Measurements from ENCODE around the gene AACS.
"Not testable (repeated sequence)": the region's sequence is repeated elsewhere in the genome, so short reads cannot be mapped to it uniquely, and the experiment has no call there.

The AACS gene

GRCh38 chr12:125140279-125141209 lies 75.3 kb downstream of the AACS start:
- in situ Hi-C loops (cut with HindIII; ENCODE audit: low pct_unique_long_range_greater_than_20kb, low sequenced_read_pairs): no loop called here
- DNase-seq (ENCODE audit: low read depth in 1 of 2, low spot score in 1 of 2): no peak
- TF ChIP-seq JUND (IDR thresholded peaks at IDR 0.05; ENCODE audit: low read depth): no peak

GRCh38 chr12:125141210-125141573 lies 76.0 kb downstream of the AACS start:
- in situ Hi-C loops (cut with HindIII; ENCODE audit: low pct_unique_long_range_greater_than_20kb, low sequenced_read_pairs); DNase-seq (ENCODE audit: low read depth in 1 of 2, low spot score in 1 of 2): not testable (repeated sequence)

GRCh38 chr12:125142601-125143000 lies 77.4 kb downstream of the AACS start:
- no peak for DNase-seq (ENCODE audit: low read depth in 1 of 2, low spot score in 1 of 2)
- no peak for TF ChIP-seq JUND (IDR thresholded peaks at IDR 0.05; ENCODE audit: low read depth)
- in situ Hi-C loops (cut with HindIII; ENCODE audit: low pct_unique_long_range_greater_than_20kb, low sequenced_read_pairs): no loop called here

- TF ChIP-seq JUND (IDR thresholded peaks at IDR 0.05; ENCODE audit: low read depth): no peak
- DNase-seq (ENCODE audit: low read depth in 1 of 2, low spot score in 1 of 2): no peak
- in situ Hi-C loops (cut with HindIII; ENCODE audit: low pct_unique_long_range_greater_than_20kb, low sequenced_read_pairs): no loop called here
Observed at GRCh38 chr12:125143491-125143890, 78.3 kb downstream of the AACS start.

GRCh38 chr12:125145196-125145595 lies 80.0 kb downstream of the AACS start:
- in situ Hi-C loops (cut with HindIII; ENCODE audit: low pct_unique_long_range_greater_than_20kb, low sequenced_read_pairs): no loop called here
- TF ChIP-seq JUND (IDR thresholded peaks at IDR 0.05; ENCODE audit: low read depth): no peak

GRCh38 chr12:125148316-125148715 lies 83.1 kb downstream of the AACS start:
- in situ Hi-C loops (cut with HindIII; ENCODE audit: low pct_unique_long_range_greater_than_20kb, low sequenced_read_pairs): no loop called here
- TF ChIP-seq JUND (IDR thresholded peaks at IDR 0.05; ENCODE audit: low read depth): no peak
- no peak for DNase-seq (ENCODE audit: low read depth in 1 of 2, low spot score in 1 of 2)

More at GRCh38 chr12:125145196-125145595, 80.0 kb downstream of the AACS start:
- DNase-seq (ENCODE audit: low read depth in 1 of 2, low spot score in 1 of 2): no peak

GRCh38 chr12:125149160-125150108 lies 84.2 kb downstream of the AACS start:
- in situ Hi-C loops (cut with HindIII; ENCODE audit: low pct_unique_long_range_greater_than_20kb, low sequenced_read_pairs): no loop called here
- no peak for TF ChIP-seq JUND (IDR thresholded peaks at IDR 0.05; ENCODE audit: low read depth)
- DNase-seq (ENCODE audit: low read depth in 1 of 2, low spot score in 1 of 2): no peak

- in situ Hi-C loops (cut with HindIII; ENCODE audit: low pct_unique_long_range_greater_than_20kb, low sequenced_read_pairs): no loop called here
- no peak for TF ChIP-seq JUND (IDR thresholded peaks at IDR 0.05; ENCODE audit: low read depth)
- DNase-seq (ENCODE audit: low read depth in 1 of 2, low spot score in 1 of 2): no peak
Observed at GRCh38 chr12:125151284-125151683, 86.0 kb downstream of the AACS start.

GRCh38 chr12:125152463-125152862 lies 87.2 kb downstream of the AACS start:
- no peak for TF ChIP-seq JUND (IDR thresholded peaks at IDR 0.05; ENCODE audit: low read depth)
- no peak for DNase-seq (ENCODE audit: low read depth in 1 of 2, low spot score in 1 of 2)
- in situ Hi-C loops (cut with HindIII; ENCODE audit: low pct_unique_long_range_greater_than_20kb, low sequenced_read_pairs): no loop called here

- in situ Hi-C loops (cut with HindIII; ENCODE audit: low pct_unique_long_range_greater_than_20kb, low sequenced_read_pairs): no loop called here
- DNase-seq (ENCODE audit: low read depth in 1 of 2, low spot score in 1 of 2): no peak
- no peak for TF ChIP-seq JUND (IDR thresholded peaks at IDR 0.05; ENCODE audit: low read depth)
Observed at GRCh38 chr12:125155366-125155765, 90.1 kb downstream of the AACS start.

- no peak for DNase-seq (ENCODE audit: low read depth in 1 of 2, low spot score in 1 of 2)
- in situ Hi-C loops (cut with HindIII; ENCODE audit: low pct_unique_long_range_greater_than_20kb, low sequenced_read_pairs): no loop called here
- TF ChIP-seq JUND (IDR thresholded peaks at IDR 0.05; ENCODE audit: low read depth): no peak
Observed at GRCh38 chr12:125157177-125157576, 91.9 kb downstream of the AACS start.

- in situ Hi-C loops (cut with HindIII; ENCODE audit: low pct_unique_long_range_greater_than_20kb, low sequenced_read_pairs): no loop called here
- no peak for TF ChIP-seq JUND (IDR thresholded peaks at IDR 0.05; ENCODE audit: low read depth)
- DNase-seq (ENCODE audit: low read depth in 1 of 2, low spot score in 1 of 2): no peak
Observed at GRCh38 chr12:125159702-125160101, 94.5 kb downstream of the AACS start.
